22Rv1 (cell line): ENCODE measurements around the gene MSL2.
"Not testable (repeated sequence)": the region's sequence is repeated elsewhere in the genome, so short reads cannot be mapped to it uniquely, and the experiment has no call there.

Experiments
- H3K27ac ChIP-seq: fragments of 450-650 bp; 2 replicates; pipeline ENCODE4 v1.5.1; 2017
- ZFX ChIP-seq: fragments of 450-650 bp; IDR thresholded peaks from 2 replicates; pipeline ENCODE4 v1.6.1; 2017; ENCODE audit warnings: antibody characterized with exemption, borderline replicate concordance
- TF ChIP-seq, protein P1 (sequence below): fragments of 450-650 bp; IDR thresholded peaks from 2 replicates; pipeline ENCODE4 v1.5.1; 2017; ENCODE audit warnings: mild to moderate bottlenecking

The MSL2 gene

GRCh38 chr3:136152176-136152843 is 43.8 kb downstream of the MSL2 start:
- TF ChIP-seq, protein P1, sequence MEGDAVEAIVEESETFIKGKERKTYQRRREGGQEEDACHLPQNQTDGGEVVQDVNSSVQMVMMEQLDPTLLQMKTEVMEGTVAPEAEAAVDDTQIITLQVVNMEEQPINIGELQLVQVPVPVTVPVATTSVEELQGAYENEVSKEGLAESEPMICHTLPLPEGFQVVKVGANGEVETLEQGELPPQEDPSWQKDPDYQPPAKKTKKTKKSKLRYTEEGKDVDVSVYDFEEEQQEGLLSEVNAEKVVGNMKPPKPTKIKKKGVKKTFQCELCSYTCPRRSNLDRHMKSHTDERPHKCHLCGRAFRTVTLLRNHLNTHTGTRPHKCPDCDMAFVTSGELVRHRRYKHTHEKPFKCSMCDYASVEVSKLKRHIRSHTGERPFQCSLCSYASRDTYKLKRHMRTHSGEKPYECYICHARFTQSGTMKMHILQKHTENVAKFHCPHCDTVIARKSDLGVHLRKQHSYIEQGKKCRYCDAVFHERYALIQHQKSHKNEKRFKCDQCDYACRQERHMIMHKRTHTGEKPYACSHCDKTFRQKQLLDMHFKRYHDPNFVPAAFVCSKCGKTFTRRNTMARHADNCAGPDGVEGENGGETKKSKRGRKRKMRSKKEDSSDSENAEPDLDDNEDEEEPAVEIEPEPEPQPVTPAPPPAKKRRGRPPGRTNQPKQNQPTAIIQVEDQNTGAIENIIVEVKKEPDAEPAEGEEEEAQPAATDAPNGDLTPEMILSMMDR = no peak

DNA sequence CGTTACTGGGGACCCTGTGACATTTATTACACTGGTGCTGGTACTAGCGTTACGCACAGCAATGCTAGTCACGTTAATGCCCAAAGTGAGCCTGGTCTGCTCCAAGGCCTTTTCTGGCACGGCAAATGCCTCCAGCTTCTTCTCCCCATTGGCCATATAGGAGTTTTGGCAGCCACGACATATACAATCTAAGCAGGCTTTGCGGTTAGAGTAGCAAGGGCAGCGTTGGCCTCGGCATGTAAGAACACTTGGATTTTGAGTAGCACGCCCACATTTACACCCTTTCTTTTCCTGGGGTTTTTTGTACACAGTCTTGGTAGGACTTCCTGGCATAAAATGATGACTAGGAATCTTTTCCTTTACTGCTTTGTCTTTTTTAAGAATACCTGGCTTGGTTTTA is 44.9 kb downstream of the MSL2 start:
- no peak overlapping the region for H3K27ac ChIP-seq
- TF ChIP-seq, protein P1 = no peak
- TF ChIP-seq ZFX = no peak

More at GRCh38 chr3:136152176-136152843, 43.8 kb downstream of the MSL2 start:
- H3K27ac ChIP-seq = no peak overlapping the region

DNA sequence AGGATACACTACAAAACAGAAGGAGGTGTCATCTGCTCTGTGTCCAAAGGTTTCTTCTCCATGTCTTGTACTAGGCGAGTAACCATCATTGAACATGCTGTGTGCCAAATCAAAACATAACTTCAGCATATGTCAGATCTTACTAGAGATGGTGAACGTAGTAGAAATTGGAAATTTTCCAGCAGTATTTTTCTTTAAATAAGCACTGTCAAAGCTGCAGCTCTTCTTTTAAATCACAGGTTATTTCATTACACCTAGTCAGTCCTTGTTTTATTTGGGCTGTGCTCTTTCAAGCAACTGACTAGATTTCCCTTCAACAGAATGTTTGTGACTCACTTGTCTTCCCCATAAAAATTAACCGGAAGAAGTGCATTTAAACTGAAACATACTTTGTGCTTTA is 46.5 kb downstream of the MSL2 start:
- H3K27ac ChIP-seq = no peak overlapping the region

GRCh38 chr3:136146981-136147729 is 49.0 kb downstream of the MSL2 start:
- H3K27ac ChIP-seq = no peak overlapping the region
- no peak for TF ChIP-seq ZFX
- TF ChIP-seq, protein P1 = no peak

More for the DNA sequence above, 46.5 kb downstream of the MSL2 start:
- TF ChIP-seq, protein P1 = no peak
- TF ChIP-seq ZFX = no peak

GRCh38 chr3:136144397-136144796 is 51.7 kb downstream of the MSL2 start:
- H3K27ac ChIP-seq = not testable (repeated sequence)

DNA sequence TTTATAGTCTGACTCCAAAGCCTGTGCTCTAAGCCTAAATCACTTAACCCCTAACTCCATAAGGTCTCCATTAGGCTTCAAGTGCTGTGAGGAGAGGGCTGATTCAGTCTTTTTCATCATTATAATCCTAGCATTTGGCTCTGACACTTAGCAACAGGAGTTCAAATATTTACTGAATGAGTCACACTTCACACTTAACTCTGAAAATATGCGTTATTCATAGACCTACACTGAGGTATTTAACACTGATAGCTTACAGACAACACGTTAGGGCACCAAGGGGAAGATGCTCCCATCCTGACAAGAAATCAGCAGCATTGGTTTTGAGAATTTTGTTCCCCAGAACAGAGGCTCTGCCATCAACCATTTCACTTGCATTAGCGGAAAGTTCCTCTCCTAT is 53.5 kb downstream of the MSL2 start:
- no peak for TF ChIP-seq ZFX
- TF ChIP-seq, protein P1 = no peak
- no peak overlapping the region for H3K27ac ChIP-seq

DNA sequence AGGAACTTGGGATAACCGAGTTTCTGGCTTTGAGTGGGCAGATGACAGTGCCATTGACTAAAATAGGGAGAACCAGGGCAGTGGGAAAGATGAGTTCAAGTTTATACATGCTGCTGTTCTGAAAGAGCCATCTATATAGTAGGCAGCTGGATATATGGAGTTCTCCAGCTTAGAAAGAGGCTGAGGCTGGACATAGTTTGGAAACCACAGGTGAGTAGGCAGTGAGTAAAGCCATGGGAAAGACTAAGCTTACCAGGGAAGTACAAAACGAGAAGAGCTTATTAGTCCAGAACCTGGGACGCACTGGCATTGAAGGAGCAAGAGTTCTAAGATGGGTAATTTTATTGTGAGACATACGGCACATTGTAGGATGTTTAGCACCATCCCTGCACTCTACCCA is 54.2 kb downstream of the MSL2 start:
- TF ChIP-seq, protein P1 = no peak
- no peak for TF ChIP-seq ZFX
- no peak overlapping the region for H3K27ac ChIP-seq
